Measurements from ENCODE around the gene PIK3C2A.
A peak's percentile ranks its signal among the peaks of the same experiment; 100 is the strongest.
"Not testable (repeated sequence)": the region's sequence is repeated elsewhere in the genome, so short reads cannot be mapped to it uniquely, and the experiment has no call there.

The PIK3C2A gene, protein sequence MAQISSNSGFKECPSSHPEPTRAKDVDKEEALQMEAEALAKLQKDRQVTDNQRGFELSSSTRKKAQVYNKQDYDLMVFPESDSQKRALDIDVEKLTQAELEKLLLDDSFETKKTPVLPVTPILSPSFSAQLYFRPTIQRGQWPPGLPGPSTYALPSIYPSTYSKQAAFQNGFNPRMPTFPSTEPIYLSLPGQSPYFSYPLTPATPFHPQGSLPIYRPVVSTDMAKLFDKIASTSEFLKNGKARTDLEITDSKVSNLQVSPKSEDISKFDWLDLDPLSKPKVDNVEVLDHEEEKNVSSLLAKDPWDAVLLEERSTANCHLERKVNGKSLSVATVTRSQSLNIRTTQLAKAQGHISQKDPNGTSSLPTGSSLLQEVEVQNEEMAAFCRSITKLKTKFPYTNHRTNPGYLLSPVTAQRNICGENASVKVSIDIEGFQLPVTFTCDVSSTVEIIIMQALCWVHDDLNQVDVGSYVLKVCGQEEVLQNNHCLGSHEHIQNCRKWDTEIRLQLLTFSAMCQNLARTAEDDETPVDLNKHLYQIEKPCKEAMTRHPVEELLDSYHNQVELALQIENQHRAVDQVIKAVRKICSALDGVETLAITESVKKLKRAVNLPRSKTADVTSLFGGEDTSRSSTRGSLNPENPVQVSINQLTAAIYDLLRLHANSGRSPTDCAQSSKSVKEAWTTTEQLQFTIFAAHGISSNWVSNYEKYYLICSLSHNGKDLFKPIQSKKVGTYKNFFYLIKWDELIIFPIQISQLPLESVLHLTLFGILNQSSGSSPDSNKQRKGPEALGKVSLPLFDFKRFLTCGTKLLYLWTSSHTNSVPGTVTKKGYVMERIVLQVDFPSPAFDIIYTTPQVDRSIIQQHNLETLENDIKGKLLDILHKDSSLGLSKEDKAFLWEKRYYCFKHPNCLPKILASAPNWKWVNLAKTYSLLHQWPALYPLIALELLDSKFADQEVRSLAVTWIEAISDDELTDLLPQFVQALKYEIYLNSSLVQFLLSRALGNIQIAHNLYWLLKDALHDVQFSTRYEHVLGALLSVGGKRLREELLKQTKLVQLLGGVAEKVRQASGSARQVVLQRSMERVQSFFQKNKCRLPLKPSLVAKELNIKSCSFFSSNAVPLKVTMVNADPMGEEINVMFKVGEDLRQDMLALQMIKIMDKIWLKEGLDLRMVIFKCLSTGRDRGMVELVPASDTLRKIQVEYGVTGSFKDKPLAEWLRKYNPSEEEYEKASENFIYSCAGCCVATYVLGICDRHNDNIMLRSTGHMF (N-terminal part only)

DNA sequence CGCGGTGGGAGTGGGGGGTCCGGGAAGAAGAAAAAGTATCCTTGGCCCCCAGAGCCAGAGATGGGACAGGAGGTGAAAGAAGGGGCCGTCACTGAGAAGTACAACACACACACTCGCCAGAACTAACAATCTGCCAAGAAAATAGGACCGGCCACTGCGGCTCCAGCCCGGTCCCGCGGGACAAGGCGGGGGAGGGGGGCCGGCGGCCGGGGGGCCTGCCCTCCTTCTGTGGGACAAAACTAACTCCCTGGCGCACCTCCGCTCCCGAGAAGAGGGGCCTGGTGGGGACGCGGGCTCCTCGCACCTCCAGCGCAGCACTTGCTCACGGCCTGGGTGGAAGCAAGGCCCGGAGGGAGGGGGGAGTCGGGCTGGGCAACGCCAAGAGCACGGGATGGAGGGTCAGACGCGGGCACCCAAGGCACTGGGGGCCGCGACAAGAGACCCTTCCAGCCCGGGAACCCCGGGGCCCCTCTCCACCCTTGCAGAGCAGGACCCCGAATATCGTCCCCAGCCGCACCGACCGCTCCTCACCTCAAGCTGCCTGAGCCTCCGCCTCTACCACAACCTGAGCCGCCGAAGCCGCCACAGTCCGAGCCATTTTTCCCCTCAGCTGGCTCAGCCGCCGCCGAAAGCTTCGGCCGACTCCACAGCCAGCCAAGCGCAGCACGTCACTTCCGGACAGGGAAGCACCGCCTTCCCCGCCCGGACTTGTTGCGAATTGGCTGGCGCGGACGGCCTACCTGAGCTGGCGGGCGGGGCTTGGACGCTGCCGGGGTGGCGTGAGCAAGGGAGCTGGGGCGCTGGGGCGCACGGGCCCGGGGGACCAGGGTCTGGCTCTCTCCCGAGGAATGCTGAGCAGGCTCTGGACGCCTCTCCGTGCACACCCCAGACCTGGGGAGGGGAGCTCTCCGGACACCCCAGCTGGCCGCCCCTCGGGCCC lies at the start of gene PIK3C2A:
TSS of gene PIK3C2A (minus strand) at position 670 of the 940 bp plus-strand sequence. CDS start 38,245 bp downstream, outside the sequence.
- DNase-seq (ENCODE audit: low read depth) = peak; percentile 59

DNA sequence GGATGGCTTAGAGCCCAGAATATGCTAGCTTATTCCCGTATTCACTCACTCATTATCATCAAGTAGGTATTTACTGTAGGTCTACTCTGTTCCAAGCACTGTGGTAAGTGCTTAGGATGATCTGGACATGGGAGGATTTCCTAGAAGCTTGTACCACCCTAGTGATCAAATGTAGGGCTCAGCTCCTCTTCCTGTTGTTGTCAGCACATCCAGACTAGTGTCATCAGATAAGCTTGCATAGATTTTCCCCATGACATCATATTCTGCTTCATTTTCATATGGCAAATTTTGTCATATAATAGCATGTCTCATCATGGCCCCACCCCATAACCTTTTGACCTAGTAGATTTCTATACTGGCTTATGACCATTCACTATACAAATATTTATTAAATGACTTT lies 49.4 kb upstream of the PIK3C2A start:
- DNase-seq (ENCODE audit: low read depth) = peak; percentile 82

DNA sequence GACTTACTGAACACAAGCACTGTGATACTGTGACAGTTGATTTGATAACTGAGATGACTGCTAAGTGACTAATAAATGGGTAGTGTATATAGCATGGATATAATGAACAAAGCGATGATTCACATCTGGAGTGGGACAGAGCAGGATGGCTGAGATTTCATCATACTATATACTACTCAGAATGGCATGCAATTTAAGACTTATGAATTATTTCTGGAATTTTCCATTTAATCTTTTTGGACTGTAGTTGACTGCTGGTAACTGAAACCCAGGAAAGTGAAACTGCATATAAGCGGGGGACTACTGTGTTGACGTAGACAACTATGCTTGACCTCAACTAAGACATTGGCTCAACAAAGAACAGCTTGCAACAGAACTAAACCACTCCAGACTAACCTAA lies 48.7 kb upstream of the PIK3C2A start:
- peak; percentile 95 for DNase-seq (ENCODE audit: low read depth)

DNA sequence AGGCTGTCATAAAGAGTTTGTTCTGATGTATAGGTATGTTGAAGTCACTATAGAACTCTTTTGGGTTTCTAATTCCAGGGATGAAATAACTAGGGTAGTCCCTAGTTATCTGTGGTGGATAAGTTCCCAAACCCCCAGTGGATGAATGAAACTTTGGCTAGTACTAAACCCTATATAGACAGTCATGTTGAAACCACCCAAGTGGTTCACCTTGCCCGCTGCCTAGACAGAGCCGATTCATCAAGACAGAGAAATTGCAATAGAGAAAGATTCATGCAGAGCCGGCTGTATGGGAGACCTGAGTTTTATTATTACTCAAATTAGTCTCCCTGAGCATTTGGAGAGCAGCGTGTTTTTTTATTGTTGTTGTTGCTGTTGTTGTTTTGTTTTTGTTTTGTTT lies 44.9 kb upstream of the PIK3C2A start:
- no peak for DNase-seq (ENCODE audit: low read depth)

DNA sequence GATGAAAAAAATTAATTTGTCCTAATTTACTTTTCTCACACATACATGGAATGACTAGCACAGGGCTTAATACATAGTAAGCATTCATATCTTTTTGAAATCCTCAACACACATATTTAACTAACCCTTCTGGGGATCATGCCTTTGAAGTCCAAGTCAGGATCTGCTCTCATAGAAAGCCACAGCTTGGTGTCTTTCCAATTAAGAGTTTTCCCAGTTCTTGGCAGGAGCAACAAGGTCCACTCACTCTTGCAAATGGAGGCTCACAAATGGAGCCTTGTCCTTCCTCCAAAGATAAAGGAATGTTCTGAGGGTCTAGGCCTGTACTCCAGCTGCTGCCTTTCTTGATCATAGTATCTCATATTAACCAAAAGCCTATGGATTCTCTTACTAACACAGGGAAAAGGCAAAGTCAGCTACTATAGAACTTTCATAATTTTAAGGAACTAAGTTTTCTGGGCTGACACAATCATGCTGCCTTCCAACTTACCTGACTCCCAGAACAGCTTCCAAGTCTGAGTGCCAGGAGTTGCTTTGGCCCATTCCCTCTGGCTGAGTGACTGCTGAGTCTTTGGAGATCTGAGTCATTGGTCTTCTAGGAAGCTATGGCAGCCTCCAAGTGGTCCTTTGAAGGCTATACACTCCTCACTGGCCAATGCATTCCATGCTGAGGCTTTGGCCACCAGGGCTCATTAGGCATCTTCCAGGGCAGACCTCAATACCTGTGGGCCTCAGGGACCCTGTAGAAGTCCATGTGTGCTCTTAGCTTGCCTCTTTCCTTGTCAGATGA lies 43.0 kb upstream of the PIK3C2A start:
- no peak for DNase-seq (ENCODE audit: low read depth)

DNA sequence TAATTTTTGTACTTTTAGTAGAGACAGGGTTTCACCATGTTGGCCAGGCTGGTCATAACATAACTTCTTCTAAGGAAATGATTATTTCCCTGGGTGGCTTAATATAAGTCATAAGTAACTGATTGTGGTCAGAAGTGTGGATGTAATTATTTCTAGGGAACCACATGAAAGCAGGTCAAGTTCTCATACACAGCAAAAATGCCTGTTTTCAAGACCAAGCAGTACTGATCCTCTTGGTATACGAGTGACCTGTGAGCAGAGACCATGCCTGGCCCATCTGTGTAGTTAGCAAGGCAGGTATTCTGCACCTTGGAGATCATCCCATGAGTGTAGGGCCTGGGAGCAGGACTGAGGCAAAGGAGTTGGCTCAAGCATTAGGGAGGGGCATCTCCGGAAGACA lies 36.3 kb upstream of the PIK3C2A start:
- no peak for DNase-seq (ENCODE audit: low read depth)

DNA sequence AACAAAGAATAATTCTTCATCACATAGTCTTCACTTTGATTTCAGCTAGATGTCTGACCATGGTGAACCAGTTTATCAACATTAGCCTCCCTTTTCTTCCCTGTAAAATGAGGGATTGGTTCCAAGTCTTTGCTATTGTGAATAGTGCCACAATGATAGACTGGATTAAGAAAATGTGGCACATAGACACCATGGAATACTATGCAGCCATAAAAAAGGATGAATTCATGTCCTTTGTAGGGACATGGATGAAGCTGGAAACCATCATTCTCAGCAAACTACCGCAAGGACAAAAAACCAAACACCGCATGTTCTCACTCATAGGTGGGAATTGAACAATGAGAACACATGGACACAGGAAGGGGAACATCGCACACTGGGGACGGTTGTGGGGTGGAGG lies 35.2 kb upstream of the PIK3C2A start:
- not testable (repeated sequence) for DNase-seq (ENCODE audit: low read depth)

DNA sequence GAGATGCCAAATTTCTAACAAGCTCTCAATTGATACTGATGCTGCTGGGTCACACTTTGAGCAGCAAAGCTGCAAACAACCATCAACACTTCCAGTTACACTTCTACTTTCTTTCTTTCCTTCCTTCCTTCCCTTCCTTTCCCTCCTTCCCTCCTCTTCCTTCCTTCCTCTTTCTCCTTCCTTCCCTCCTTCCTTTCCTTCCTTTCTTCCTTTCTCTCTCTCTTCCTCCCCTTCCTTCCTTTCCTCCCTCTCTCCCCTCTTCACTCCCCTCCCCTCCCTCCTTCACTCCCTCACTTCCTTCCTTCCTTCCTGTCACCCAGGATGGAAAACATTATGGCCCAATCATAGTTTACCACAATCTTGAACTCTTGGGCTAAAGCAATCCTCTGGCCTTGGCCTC lies 33.0 kb upstream of the PIK3C2A start:
- DNase-seq (ENCODE audit: low read depth) = no peak

DNA sequence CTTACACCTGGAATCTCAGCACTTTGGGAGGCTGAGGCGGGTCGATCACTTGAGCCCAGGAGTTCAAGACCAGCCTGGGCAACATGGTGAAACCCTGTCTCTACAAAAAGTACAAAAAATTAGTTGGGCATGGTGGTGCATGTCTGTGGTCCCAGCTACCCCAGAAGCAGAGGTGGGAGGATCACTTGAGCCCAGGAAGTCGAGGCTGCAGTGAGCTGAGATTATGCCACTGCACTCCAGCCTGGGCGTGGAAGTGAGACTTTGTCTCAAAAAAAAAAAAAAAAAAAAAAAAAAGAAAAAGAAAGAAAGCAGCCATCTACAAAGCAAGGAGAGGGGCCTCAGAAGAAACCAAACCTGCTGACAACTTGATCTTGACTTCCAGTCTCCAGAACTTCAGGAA lies 32.1 kb upstream of the PIK3C2A start:
- not testable (repeated sequence) for DNase-seq (ENCODE audit: low read depth)

DNA sequence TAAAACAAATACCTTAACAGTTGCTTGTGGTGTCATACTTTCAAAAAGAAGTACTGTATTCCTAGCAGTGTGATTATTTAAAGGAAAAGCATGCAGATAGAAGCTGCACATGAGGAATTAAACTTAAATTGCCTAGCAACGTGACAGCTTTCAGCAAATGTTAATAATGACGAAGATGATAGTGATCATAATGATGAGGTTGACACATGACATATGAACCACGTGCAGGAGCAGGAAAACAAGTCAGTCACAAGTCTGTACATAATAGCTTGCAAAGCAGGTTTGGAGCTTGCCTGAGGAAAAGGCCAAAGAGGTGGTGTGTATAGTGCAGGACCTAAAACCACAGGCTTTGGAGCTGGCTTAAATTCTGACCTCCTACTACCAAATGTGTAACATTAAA lies 30.6 kb upstream of the PIK3C2A start:
- no peak for DNase-seq (ENCODE audit: low read depth)

DNA sequence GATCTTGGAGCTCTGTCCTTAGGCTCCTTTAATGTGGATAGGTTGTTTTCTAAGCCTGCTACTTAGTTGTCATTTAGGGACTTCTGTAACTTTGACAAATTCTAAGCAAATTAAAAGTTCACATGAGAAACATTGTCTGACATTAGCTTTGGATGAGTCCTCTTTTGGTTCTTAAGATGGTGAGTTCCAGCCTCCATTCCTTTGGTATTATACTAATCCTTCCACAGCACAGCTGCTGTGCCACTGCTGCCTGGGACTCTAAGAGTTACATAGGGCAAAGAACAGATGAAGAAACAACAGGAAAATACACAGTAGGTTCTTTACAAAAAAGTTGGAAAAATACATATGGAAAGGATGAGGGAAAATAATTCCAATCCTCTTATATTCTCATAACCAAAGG lies 25.3 kb upstream of the PIK3C2A start:
- no peak for DNase-seq (ENCODE audit: low read depth)

DNA sequence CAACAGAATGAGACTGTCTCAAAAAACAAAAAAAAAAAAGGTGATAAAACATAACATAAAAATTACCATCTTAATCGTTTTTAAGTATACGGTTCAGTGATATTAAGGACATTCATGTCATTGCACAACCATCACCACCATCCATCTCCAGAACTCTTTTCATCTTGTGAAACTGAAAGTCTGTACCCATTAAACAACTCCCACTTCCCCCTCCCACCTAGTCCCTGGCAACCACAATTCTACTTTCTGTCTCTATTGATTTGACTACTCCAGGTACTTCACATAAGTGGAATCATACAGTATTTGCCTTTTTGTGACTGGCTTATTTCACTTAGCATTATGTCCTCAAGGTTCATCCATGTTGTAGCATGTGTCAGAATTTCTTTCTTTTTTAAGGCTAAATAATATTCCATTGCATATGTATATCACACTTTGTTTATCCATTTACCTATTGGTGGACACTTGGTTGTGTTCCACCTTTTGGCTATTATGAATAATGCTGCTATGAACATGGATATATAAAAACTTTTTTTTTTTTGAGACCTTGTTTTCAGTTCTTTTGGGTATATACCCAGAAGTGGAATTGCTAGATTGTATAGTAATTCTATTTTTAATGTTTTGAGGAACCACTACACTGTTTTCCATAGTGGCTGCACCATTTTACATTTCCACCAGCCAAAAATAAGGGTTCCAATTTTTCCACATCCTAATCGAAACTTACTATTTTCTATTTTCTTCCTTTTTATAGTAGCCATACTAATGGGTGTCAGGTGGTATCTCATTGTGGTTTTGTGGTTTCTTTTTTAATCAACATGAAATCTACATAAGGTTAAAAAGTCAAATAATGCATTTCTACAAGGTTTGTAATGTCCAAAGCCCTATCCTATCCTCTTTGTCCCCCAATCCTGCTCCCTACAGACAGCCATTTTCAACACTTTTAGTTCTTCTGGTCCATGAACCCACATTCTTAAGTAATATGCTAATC lies 23.4 kb upstream of the PIK3C2A start:
- DNase-seq (ENCODE audit: low read depth) = no peak

DNA sequence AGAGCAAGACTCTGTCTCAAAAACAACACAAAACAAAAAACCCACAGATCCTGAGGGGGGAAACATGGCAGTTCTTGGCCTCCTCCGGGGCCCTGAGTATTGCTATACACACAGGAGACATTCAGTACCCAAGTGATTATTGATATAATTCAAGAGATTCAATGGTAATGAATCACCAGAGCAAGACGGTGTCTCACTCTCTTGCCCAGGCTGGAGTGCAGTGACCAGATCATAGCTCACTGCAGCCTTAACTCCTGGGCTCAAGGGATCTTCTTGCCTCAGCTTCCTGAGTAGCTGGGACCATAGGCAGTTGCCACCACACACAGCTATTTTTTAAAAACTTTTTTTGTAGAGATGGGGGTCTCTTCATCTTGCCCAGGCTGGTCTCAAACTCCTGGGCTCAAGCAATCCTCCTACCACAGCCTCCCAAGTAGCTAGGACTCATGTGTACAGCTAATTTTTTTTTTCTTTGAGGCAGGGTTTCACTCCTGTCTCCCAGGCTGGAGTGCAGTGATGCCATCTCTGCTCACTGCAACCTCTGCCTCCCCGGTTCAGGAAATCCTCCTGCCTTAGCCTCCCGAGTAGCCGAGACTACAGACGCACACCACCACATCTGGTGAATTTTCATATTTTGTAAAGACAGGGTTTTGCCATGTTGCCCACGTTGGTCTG lies 21.8 kb upstream of the PIK3C2A start:
- no peak for DNase-seq (ENCODE audit: low read depth)

DNA sequence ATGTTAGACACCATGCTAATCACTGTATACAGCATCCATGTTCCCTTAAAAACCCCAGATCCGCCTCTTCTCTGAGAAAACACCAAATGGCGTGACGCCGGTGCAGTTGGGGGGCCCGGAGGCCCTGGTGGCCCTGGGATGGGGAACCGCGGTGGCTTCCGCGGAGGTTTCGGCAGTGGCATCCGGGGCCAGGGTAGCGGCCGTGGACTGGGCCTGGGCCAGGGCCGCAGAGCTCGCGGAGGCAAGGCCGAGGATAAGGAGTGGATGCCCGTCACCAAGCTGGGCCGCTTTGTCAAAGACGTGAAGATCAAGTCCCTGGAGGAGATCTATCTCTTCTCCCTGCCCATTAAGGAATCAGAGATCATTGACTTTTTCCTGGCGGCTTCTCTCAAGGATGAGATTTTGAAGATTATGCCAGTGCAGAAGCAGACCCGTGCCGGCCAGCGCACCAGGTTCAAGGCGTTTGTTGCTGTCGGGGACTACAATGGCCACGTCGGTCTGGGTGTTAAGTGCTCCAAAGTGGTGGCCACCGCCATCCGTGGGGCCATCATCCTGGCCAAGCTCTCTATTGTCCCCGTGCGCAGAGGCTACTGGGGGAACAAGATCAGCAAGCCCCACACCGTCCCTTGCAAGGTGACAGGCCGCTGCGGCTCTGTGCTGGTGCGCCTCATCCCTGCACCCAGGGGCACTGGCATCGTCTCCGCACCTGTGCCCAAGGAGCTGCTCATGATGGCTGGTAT lies 20.6 kb upstream of the PIK3C2A start:
- DNase-seq (ENCODE audit: low read depth) = not testable (repeated sequence)

DNA sequence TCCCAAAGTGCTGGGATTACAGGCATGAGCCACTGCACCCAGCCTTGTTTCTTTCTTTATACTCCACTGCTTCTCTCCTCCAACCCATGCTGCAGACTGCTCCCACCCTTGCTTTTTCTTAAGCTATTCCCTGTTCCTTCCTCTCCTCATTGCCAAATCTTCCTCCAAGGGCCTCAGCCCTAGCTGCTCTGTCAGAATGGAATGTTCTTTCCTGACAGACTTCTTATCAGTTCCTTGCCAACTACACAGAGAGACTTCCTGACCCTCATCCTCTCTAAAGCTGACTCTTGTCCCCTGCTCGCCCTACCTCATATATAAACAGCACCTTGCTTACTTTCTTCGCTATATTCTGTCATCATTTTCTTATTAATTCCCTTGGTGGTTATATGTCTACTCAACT lies 16.9 kb upstream of the PIK3C2A start:
- DNase-seq (ENCODE audit: low read depth) = no peak

DNA sequence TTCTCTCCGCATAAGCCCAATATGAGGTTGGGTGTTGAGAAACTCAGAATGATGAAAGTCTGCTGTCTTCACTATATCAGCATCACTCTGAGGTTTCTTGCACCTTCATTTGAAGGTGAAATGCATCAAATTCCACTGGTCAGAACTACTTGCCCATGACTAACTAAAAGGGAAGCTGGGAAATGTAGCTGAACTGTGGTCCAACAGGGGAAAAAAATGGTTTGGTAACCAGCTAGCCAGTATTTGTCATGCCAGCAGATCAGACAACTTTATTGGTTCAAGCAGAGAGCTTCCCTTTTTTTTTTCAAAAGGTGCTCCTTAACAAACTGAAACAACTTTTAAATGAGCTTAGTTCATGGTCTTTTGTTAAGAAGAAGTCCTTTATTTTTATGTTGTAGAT lies 14.2 kb upstream of the PIK3C2A start:
- peak; percentile 18 for DNase-seq (ENCODE audit: low read depth)

DNA sequence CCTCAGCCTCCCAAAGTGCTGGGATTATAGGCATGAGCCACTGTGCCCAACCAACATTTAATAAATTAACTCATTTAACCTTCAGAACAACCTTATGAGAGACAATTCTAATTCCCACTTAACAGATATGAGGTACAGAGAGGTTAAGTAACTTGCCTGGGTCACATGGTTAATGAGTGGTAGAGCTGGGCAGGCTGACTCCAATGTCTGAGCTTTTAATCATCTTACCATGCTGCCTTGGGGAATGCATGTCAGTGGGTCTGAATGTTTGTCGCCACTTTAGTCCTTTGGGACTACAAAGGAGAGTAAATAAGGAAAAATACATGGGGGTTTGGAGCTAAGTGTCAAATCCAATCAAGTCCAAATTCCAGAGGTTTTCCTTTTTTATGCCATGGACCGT lies 11.2 kb upstream of the PIK3C2A start:
- DNase-seq (ENCODE audit: low read depth) = no peak

DNA sequence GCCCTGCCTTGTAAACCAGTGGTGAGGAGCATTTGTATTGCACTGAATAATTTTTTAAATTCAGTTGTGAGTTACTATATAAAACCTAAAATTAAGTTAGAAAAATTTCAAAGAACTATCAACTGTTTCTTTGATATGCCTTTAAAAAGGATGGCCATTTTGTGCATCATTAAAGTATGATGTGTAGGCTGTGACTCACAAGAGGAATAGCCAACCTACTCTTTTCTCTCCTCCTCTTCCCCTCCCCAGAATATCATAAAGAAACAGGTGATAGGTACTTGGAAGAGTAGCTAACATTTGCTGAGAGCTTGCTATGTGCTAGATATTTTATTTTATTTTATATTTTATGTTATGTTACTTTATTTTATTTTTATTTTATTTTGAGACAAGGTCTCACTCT lies 10.6 kb upstream of the PIK3C2A start:
- DNase-seq (ENCODE audit: low read depth) = no peak

All from HS-5 (cell line).